IPS DF 4.7 (cell line): ENCODE results near the gene SLC23A2.

Source experiments
- DNase-seq: peaks from one replicate; pipeline ENCODE4 v3.0.0-alpha.2; 2013; ENCODE audit warnings: low spot score; ENCODE audit errors: extremely low read depth

The SLC23A2 gene

DNA sequence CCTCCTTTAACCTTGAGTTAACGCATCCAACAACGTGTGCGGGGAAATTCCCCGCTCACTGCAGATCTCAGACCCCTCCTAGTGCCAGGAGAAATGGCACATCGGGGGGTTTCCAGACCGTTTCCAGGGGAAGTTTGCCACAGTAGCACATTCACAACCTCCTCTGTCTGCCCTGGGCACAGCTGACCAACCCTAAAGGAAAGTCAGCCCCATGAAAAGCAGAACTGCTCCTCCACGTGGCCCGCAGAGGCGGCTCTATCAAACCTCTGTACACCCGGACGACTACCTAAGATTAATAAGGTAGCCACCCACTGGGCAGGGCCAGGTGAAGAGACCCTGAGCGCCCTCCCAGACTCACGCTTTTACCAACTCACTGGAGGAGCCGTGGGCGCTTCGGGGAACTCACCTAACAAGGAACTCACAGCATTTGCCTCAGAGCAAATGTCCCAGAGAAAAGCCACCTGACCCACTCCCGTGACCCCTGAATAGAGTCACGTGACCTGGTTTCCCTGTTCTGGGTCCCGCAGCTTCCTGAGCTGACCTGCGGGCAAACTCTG, 186.5 kb downstream of the SLC23A2 start:
- DNase-seq, result no peak

GRCh38 chr20:4813863-4814695, 187.2 kb downstream of the SLC23A2 start:
- no peak for DNase-seq

GRCh38 chr20:4813076-4813862, 188.0 kb downstream of the SLC23A2 start:
- DNase-seq, result no peak

DNA sequence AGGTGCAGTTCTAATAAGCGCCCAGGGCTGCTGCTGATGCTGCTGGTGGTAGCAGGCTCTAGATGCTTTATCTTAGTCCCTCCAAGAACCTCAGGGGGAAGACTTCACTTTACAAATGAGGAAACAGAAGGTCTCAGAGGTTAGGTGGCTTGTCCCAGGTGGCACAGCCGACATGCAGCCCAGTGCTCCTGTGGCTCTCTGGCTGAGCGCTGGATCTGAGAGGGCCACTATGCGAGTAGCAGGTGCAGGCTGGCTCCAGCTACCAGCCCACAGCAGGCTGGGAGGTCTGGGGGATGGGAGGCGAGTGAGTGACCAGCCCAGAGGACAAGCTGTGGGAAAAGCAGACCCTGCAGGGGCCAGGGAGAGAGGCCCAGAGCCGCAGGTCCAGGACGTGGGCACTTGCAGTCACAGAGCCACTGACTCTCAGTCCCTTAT, 188.7 kb downstream of the SLC23A2 start:
- DNase-seq, result no peak

DNA sequence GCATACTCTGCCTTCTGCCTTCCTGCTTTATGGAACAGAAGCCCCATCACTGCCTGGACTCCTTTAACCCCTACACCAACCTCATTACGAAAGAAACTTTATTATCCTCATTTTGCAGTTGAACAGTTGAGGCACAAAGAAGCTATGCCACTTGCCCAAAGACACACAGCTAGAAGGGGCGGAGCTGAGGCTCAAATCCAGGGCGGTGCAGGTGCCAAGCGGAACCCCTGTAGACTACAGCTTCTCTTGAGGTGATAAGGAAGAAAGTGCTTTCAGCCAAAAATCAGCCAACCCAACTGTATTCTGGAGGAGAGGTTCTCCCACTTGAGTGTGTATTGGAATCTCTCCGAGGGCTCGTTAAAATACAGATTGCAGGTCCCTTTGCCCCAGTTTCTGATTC, 189.1 kb downstream of the SLC23A2 start:
- no peak for DNase-seq

DNA sequence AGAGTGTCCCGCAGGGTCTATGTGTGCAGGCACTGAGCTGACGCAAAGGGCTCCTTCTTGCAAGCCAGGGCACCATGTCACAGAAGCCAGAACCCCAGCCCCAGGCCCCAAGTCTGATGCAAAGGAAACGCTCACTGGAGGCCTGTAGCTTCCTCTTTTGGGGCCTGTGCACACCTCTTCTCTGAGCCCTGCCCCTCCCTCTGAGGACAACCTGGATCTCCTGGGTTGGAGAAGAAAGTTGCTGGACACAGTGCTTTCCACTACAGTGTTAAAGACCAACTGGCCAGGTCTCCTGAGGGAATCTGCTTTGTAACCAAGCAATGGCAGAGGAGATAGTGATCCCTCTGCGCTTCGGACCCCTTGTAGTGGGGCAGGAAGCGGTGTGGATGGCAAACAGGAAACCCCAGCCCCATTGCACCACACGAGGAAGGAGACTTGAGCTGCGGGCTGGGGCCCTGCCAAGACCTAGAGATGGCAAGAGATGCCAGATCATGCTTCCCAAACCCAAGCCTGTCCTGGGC, 189.6 kb downstream of the SLC23A2 start:
- DNase-seq, result no peak

- no peak for DNase-seq
Measured at GRCh38 chr20:4811257-4811656, 190.1 kb downstream of the SLC23A2 start.

GRCh38 chr20:4810426-4811019, 190.8 kb downstream of the SLC23A2 start:
- no peak for DNase-seq

GRCh38 chr20:4809707-4810106, 191.6 kb downstream of the SLC23A2 start:
- no peak for DNase-seq

GRCh38 chr20:4808872-4809271, 192.4 kb downstream of the SLC23A2 start:
- DNase-seq, result no peak

DNA sequence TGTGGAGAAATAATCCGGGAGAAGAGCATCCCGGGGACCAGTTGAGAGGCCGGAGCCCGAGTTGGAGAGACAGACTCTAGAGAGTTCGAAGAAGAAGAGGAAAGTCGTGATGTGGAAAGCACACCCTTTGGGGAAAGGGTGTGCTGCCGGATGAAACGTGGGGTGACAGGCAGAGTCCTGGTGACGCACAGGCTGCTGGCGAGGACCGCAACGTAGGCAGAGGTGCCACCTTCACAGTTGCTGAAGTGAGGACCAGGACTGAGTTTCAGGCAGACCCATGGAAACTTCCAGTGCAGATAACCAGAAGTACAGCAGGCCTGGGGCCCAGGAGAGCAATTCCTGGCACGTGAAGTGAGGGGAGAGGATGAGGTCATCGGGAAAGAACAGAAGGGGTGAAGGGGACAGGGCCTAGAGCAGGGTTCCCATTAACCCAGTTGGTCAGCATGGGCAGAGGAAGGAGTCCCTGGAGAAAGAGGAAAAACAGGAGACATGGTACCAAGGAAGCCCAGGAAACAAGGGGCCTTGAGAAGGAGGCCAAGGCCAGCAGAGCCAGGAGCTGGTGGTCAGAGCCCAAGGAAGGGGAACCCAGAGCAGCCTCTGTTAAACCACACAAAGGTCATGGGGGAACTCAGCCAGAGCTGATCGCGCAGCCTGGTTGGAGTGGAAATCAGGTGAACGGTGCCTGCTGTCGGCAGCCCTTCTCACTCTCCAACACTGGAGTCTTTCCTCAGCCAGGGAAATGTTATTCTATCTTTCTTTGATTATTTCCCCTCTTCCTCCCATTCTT, 195.5 kb downstream of the SLC23A2 start:
- no peak for DNase-seq

GRCh38 chr20:4802527-4802926, 198.8 kb downstream of the SLC23A2 start:
- no peak for DNase-seq
